Measurements from ENCODE around the gene MRI1. TPM values are rescaled to one million over a fixed set of nuclear protein-coding genes. Genes with fewer than 3 reads are reported as not detected.
"Not testable (repeated sequence)": the region's sequence is repeated elsewhere in the genome, so short reads cannot be mapped to it uniquely, and the experiment has no call there.

MRI1 gene
- polyA plus RNA-seq, 4 donors: 19.5 to 46.4 (median 30.7) TPM

- DNase-seq (ENCODE audit: low read depth in 4 of 4, low spot score in 2 of 4): no peak
Observed at GRCh38 chr19:13788991-13789390, 24.7 kb downstream of the MRI1 start.

DNA sequence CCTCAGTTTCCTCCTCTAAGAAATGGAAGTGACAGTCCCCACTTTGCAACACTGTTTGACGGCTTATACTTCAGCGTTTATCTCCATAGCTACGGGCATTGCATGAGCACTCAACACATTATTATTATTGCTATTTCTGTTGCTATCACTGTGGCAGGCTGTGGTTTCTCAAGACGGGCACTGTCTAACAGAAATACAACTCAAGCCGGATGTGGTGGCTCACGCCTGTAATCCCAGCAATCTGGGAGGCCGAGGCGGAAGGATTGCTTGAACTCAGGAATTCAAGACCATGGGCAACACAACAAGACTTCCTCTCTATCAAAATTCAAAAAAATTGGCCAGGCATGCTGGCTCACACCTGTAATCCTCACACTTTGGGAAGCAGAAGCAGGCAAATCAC lies 26.0 kb downstream of the MRI1 start:
- no peak for DNase-seq (ENCODE audit: low read depth in 4 of 4, low spot score in 2 of 4)

GRCh38 chr19:13793317-13793716 lies 29.0 kb downstream of the MRI1 start:
- DNase-seq (ENCODE audit: low read depth in 4 of 4, low spot score in 2 of 4): not testable (repeated sequence)

GRCh38 chr19:13794398-13794756 lies 30.1 kb downstream of the MRI1 start:
- peak in 2 of 4 donors; percentile 42 to 56 for DNase-seq (ENCODE audit: low read depth in 4 of 4, low spot score in 2 of 4)

DNA sequence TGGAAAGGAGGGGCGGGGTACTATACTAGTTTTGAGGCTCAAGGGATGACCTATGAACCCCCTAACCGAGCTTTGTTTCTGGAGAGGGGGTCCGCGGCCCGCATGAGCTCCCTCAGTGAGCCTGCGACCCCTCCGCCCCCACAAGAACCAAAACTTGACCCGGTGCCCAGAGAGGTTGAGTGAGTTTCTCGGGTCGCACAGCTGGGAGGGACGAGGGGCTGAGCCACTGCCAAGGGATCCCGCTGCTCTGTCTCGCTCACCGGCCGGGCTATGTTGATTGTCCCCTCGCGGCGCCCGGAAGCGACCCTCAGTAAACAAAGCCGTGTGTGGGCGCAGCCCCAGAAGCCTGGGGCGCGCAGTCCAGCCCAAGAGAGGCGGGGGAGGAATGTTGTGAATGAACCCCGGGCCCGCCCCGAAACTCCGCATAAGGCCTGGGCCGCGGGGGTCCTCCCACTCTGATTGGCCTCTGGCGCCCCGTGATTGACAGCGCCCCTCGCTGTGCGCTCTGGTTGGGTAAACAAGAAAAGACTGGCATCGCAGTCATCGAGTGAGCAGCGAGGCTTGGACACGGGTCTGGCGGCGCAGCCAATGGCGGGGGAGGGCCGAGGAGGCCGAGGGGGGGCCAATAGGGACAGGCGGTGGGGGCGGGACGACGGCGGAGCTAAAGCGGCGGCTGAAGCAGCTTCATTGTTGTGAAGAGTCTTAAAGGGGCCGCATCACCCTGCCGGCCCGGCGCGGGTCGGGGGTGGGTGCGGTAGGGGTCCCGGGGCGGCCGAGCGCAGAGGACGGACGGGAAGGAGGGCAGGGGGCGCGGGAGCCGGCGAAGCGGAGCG lies 30.7 kb downstream of the MRI1 start, which contains the start of gene ZSWIM4:
TSS of gene ZSWIM4 (plus strand) at position 687 of the 833 bp plus-strand sequence. CDS start 206 bp downstream, outside the sequence.
- peak; percentile 92 to 99 (median 96) for DNase-seq (ENCODE audit: low read depth in 4 of 4, low spot score in 2 of 4)

DNA sequence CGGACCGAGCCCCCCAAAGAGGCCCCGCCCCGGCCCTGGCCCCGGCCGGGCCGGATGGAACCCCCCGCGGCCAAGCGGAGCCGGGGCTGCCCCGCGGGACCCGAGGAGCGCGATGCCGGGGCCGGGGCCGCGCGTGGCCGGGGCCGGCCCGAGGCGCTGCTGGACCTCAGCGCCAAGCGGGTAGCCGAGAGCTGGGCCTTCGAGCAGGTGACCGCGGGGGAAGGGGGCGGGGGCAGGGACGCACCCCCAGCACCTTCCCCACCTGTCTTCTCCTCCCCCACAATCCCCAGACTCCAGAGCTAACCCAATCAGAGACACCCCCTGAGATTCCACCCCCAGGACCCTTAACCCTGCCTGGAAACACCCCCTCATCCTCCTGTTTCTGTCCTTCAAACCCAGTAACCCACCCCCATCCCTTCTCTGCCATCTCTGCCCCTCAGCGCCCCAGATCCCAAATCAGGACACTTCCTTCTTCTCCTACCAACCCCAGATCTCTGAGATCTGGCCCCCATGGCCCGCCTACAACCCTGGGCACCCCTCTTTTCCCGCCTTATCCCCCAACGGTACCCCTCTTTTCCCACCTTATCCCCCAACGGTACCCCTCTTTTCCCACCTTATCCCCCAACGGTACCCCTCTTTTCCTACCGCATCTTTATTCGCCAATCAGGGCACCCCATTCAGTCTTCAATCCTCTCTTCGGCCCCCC lies 31.4 kb downstream of the MRI1 start:
- DNase-seq (ENCODE audit: low read depth in 4 of 4, low spot score in 2 of 4): peak in 1 of 4 donors; percentile 13

GRCh38 chr19:13796301-13797057 lies 32.2 kb downstream of the MRI1 start:
- peak in 1 of 4 donors; percentile 13 for DNase-seq (ENCODE audit: low read depth in 4 of 4, low spot score in 2 of 4)

DNA sequence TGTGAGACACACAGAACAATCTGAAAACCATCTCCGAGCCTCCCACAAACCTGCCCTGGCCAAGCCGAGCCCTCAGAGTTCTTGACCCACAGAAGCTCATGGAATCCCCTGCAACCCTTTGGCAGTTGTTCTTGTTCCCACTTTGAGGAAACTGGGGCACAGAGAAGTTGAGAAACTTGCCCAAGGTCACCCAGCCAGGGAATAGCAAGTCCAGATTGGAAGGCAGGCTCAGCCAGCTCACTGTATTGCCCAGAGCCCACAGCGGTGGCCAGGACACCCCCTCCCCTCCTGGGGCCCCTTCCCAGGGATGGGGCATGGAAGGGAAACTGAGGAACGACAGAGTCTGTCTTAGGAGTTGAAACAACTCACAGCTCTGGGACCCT lies 32.7 kb downstream of the MRI1 start:
- DNase-seq (ENCODE audit: low read depth in 4 of 4, low spot score in 2 of 4): no peak

- DNase-seq (ENCODE audit: low read depth in 4 of 4, low spot score in 2 of 4): no peak
Observed at GRCh38 chr19:13797870-13798269, 33.5 kb downstream of the MRI1 start.

- DNase-seq (ENCODE audit: low read depth in 4 of 4, low spot score in 2 of 4): no peak
Observed at GRCh38 chr19:13799669-13800068, 35.3 kb downstream of the MRI1 start.

GRCh38 chr19:13803038-13803437 lies 38.7 kb downstream of the MRI1 start:
- DNase-seq (ENCODE audit: low read depth in 4 of 4, low spot score in 2 of 4): no peak

DNA sequence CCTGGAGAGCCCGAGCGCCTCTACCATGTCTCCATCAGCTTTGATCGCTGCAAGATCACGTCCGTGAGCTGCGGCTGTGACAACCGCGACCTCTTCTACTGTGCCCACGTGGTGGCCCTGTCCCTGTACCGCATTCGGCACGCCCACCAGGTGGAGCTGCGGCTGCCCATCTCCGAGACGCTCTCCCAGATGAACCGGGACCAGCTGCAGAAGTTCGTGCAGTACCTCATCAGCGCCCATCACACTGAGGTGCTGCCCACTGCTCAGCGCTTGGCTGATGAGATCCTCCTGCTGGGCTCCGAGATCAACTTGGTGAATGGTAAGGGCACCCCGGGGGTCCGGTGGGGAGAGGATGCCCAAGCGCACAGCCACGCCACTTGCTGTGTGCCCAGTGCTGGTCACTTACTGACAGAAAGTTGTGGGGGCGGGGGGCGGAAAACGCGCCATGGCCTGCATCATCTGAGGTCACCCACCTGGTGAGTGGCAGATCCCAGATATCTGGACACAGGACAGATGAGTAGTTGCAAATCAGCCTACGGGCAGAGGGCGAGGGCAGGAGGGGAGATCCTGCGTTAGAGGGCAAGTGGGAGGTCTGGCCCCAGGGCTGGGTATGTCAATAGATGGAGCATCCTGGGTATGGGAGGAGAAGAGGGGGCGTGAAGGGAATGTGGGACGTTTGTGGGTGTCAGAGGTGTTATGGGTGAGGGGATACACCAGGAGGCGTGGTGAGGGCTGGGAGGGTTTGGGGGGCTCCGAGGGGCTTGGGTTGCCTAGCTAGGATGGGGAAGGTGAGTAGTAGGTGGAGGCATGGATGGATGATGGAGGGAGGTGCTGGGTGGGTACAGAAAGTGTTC lies 40.7 kb downstream of the MRI1 start:
- DNase-seq (ENCODE audit: low read depth in 4 of 4, low spot score in 2 of 4): no peak

DNA sequence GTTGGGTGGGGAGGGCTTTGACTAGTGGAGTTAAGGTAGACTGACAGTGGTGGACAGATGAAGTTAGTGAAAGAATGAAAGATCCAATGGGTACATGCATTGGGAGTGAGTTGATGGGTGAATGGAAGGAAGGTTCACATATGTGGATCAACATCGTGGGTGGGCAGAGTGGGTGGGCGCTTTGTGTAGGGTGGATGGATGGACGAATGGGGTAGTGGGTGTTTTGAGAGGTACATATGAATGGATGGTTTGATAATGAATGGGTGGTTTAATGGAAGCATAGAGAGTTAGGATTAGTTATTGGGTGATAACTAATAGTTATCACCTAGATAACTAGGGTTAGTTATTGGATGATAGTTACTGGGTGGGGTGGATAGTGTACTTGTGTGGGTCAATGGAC lies 42.4 kb downstream of the MRI1 start:
- no peak for DNase-seq (ENCODE audit: low read depth in 4 of 4, low spot score in 2 of 4)

GRCh38 chr19:13807421-13808021 lies 43.2 kb downstream of the MRI1 start:
- no peak for DNase-seq (ENCODE audit: low read depth in 4 of 4, low spot score in 2 of 4)

GRCh38 chr19:13808856-13809255 lies 44.5 kb downstream of the MRI1 start:
- DNase-seq (ENCODE audit: low read depth in 4 of 4, low spot score in 2 of 4): no peak

GRCh38 chr19:13812544-13812943 lies 48.2 kb downstream of the MRI1 start:
- no peak for DNase-seq (ENCODE audit: low read depth in 4 of 4, low spot score in 2 of 4)

DNA sequence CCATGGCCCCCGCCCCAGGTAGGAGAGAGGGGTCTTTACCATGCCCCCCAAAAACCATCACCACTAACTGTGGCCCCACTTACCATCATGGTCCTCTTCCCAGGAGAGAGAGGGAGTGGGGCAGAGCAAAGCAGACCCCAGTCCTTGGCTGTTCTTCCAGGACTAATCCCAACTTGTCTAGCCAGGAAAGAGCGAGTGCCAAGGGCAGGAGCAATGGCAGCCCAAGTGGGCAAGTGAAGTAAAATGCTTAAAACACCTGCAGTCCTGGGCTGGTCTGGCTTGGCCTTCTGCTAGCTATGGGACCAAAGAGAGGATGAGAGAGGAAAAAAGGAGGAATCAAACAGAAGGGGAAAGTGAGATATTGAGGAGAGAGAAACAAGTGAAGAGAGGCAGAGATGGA lies 48.8 kb downstream of the MRI1 start:
- no peak for DNase-seq (ENCODE audit: low read depth in 4 of 4, low spot score in 2 of 4)

- DNase-seq (ENCODE audit: low read depth in 4 of 4, low spot score in 2 of 4): no peak
Observed at GRCh38 chr19:13814550-13814949, 50.2 kb downstream of the MRI1 start.

DNA sequence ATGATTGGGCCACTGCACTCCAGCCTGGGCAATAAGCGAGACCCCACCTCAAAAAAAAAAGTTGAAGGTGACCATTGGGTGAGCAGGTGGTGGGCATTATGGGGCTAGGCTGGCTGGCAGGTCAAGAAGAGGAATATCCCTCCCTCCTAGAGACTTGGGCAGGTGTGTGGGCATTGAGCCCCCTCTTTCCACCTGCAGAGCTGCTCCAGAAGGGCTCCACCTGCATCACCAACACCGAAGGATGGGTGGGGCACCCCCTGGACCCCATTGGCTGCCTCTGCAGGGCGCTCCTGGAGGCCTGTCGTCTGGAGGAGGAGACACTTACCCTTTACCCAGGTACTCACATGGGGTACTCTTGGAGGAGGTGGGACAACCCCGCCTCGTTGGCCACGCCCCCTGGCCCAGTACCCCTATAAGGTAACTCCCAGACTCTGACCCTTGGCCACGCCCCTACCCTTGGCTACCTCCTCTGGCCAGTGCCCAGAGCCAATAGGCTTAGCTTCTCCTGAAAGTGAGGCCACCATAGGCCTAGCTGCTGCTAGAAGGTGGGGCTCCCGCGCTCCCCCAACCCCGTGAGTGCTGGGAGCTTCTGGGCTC lies 52.8 kb downstream of the MRI1 start:
- DNase-seq (ENCODE audit: low read depth in 4 of 4, low spot score in 2 of 4): no peak
